ENCODE data around the gene ZDHHC12. TPM values are rescaled to one million over a fixed set of nuclear protein-coding genes. Genes with fewer than 3 reads are reported as not detected.

ZDHHC12 gene
- total and polyA plus RNA-seq, 2 of the 13 experiments (the other 11 are each of a cell fraction or from before 2014, with no cell fraction given) = 25.4 to 28.0 TPM

DNA sequence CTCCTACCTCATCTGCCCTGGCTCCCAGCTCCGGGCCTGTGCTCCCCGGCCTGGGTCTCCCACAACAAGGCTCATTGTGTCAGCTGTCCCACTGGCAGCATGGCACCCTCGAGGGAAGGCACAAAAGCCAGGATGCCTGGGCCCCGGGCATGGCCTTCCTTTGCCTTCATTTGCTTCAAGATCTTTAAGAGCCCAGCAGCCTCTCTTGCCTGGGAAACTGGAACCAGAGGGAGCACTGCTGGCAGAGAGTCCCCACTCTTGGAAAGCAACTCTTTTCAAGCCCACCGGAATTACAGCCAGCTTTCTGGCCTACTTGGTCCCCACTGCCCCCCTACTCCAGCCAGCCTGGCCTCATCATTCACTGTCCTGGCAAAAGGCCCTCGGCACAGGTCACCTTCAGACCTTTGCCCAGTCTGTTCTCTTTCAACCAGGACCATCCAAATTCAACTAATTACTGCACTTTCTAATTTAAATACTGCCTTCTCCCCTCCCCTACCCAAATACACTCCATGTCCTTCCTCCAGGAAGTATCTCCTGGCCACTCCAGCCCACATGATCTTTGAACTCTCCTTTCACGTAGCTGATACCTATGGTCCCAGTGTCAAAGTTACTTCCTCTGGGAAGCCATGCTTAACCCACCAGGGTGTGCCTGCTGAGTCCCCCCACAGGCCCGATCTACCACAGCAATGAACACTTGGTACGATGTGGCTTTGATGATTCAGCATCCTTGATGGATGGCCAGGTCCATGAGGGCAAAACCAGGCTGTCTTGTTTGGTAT lies 38.9 kb upstream of the ZDHHC12 start (continued):
- TF ChIP-seq, protein P1, sequence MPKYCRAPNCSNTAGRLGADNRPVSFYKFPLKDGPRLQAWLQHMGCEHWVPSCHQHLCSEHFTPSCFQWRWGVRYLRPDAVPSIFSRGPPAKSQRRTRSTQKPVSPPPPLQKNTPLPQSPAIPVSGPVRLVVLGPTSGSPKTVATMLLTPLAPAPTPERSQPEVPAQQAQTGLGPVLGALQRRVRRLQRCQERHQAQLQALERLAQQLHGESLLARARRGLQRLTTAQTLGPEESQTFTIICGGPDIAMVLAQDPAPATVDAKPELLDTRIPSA (CRISPR knock-in tag; IDR thresholded peaks at IDR 0.05; ENCODE audit: borderline replicate concordance) = no peak
- TF ChIP-seq, protein P2, sequence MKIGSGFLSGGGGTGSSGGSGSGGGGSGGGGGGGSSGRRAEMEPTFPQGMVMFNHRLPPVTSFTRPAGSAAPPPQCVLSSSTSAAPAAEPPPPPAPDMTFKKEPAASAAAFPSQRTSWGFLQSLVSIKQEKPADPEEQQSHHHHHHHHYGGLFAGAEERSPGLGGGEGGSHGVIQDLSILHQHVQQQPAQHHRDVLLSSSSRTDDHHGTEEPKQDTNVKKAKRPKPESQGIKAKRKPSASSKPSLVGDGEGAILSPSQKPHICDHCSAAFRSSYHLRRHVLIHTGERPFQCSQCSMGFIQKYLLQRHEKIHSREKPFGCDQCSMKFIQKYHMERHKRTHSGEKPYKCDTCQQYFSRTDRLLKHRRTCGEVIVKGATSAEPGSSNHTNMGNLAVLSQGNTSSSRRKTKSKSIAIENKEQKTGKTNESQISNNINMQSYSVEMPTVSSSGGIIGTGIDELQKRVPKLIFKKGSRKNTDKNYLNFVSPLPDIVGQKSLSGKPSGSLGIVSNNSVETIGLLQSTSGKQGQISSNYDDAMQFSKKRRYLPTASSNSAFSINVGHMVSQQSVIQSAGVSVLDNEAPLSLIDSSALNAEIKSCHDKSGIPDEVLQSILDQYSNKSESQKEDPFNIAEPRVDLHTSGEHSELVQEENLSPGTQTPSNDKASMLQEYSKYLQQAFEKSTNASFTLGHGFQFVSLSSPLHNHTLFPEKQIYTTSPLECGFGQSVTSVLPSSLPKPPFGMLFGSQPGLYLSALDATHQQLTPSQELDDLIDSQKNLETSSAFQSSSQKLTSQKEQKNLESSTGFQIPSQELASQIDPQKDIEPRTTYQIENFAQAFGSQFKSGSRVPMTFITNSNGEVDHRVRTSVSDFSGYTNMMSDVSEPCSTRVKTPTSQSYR (CRISPR knock-in tag; IDR thresholded peaks at IDR 0.05; ENCODE audit: borderline replicate concordance) = peak; percentile 19; the same call in 1 of the 2 replicates
- TF ChIP-seq ZMYM4 (CRISPR knock-in tag; IDR thresholded peaks at IDR 0.05) (no peak), YY1 (IDR thresholded peaks at IDR 0.05; ENCODE audit: insufficient read depth, insufficient replicate concordance, low read depth, low read length) (peak; percentile 35), KDM6A (CRISPR knock-in tag; IDR thresholded peaks at IDR 0.05; ENCODE audit: low read depth) (peak; percentile 35; the same call in 1 of the 2 replicates), HDAC2 (CRISPR knock-in tag; IDR thresholded peaks at IDR 0.05) (peak; percentile 28; the same call in 1 of the 2 replicates), TRIM24 (CRISPR knock-in tag; IDR thresholded peaks at IDR 0.05) (no peak), JUNB (CRISPR knock-in tag; IDR thresholded peaks at IDR 0.05; ENCODE audit: borderline replicate concordance) (no peak), CBFB (CRISPR knock-in tag; IDR thresholded peaks at IDR 0.05) (no peak), ZBTB3 (CRISPR knock-in tag; IDR thresholded peaks at IDR 0.05; ENCODE audit: borderline replicate concordance, low read depth) (no peak), TAF15 (IDR thresholded peaks at IDR 0.05; ENCODE audit: low read depth, low read length, poor library complexity, severe bottlenecking) (no peak), ZNF225 (CRISPR knock-in tag; IDR thresholded peaks at IDR 0.05) (no peak), ZNF607 (CRISPR knock-in tag; IDR thresholded peaks at IDR 0.05; ENCODE audit: borderline replicate concordance) (no peak; the same call in 1 of the 2 replicates), AKAP8 (CRISPR knock-in tag; IDR thresholded peaks at IDR 0.05) (no peak), FOSL2 (CRISPR knock-in tag; IDR thresholded peaks at IDR 0.05) (0 out of 2 replicates have a peak, but pooled peaks have one; percentile 3)
- TF ChIP-seq, protein P3, sequence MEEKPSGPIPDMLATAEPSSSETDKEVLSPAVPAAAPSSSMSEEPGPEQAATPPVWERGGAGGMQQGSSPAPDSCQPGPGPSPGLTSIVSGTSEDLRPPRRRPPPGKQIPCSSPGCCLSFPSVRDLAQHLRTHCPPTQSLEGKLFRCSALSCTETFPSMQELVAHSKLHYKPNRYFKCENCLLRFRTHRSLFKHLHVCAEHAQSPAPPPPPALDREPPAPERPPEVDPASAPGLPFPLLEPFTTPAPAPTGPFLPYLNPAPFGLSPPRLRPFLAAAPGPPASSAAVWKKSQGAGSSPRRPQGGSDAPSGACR (CRISPR knock-in tag; IDR thresholded peaks at IDR 0.05) = no peak
- TF ChIP-seq, protein P4, sequence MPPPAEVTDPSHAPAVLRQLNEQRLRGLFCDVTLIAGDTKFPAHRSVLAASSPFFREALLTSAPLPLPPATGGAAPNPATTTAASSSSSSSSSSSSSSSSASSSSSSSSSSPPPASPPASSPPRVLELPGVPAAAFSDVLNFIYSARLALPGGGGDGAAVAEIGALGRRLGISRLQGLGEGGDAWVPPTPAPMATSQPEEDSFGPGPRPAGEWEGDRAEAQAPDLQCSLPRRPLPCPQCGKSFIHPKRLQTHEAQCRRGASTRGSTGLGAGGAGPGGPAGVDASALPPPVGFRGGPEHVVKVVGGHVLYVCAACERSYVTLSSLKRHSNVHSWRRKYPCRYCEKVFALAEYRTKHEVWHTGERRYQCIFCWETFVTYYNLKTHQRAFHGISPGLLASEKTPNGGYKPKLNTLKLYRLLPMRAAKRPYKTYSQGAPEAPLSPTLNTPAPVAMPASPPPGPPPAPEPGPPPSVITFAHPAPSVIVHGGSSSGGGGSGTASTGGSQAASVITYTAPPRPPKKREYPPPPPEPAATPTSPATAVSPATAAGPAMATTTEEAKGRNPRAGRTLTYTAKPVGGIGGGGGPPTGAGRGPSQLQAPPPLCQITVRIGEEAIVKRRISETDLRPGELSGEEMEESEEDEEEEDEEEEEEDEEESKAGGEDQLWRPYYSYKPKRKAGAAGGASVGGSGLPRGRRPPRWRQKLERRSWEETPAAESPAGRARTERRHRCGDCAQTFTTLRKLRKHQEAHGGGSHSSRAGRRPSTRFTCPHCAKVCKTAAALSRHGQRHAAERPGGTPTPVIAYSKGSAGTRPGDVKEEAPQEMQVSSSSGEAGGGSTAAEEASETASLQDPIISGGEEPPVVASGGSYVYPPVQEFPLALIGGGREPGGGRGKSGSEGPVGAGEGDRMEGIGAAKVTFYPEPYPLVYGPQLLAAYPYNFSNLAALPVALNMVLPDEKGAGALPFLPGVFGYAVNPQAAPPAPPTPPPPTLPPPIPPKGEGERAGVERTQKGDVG (CRISPR knock-in tag; IDR thresholded peaks at IDR 0.05; ENCODE audit: borderline replicate concordance) = no peak; the same call in 1 of the 2 replicates
- TF ChIP-seq, protein P5, sequence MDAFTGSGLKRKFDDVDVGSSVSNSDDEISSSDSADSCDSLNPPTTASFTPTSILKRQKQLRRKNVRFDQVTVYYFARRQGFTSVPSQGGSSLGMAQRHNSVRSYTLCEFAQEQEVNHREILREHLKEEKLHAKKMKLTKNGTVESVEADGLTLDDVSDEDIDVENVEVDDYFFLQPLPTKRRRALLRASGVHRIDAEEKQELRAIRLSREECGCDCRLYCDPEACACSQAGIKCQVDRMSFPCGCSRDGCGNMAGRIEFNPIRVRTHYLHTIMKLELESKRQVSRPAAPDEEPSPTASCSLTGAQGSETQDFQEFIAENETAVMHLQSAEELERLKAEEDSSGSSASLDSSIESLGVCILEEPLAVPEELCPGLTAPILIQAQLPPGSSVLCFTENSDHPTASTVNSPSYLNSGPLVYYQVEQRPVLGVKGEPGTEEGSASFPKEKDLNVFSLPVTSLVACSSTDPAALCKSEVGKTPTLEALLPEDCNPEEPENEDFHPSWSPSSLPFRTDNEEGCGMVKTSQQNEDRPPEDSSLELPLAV (CRISPR knock-in tag; conservative IDR thresholded peaks at IDR 0.05; ENCODE audit: low read depth) = no peak
- TF ChIP-seq, protein P6, sequence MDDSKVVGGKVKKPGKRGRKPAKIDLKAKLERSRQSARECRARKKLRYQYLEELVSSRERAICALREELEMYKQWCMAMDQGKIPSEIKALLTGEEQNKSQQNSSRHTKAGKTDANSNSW (CRISPR knock-in tag; IDR thresholded peaks at IDR 0.05; ENCODE audit: borderline replicate concordance) = no peak

Measured in HepG2 (cell line).